Measurements from ENCODE around the gene SPAAR. TPM values are rescaled to one million over a fixed set of nuclear protein-coding genes. Genes with fewer than 3 reads are reported as not detected.
"Not testable (repeated sequence)": the region's sequence is repeated elsewhere in the genome, so short reads cannot be mapped to it uniquely, and the experiment has no call there.

The SPAAR gene
- total and polyA plus RNA-seq, 7 donors: 0.82 to 5.5 (median 2.5) TPM; not detected in 2

DNA sequence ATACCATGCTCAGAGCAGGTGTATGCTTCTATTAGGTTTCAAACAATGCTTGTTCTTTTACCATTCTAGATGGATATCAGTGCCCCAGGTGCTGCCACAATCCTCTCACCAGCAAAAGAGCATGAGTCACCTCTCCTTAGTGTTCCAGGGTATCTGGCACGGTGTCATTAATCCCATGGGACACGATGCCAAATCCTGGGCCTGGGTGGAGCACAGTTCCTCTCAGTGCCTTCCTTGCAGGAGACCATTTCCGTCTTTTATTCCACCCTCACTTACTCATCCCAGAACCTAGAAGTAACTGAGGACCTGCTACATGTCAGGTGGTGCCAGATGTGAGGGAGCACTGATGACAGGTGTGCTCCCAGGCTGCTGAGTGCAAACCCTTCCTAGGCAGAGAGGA, 37.7 kb upstream of the SPAAR start:
- no peak for DNase-seq
- no peaks in the 10 kb centered on the region for H3K9me3 ChIP-seq
- H3K4me3 ChIP-seq: no peak overlapping the region
- H3K4me1 ChIP-seq: no peaks in the 10 kb centered on the region
- intact Hi-C loops (cut with DNase I): no loop called here
- H3K27me3 ChIP-seq: peaks cover 0 to 13% (median 4%) of the 10 kb centered on the region in 3 donors
- no peak overlapping the region for H3K27ac ChIP-seq
- H3K36me3 ChIP-seq: no peaks in the 10 kb centered on the region
- no peak for TF ChIP-seq POLR2AphosphoS5 (IDR thresholded peaks at IDR 0.05)
- no peak for TF ChIP-seq EP300 (IDR thresholded peaks at IDR 0.05)
- TF ChIP-seq, protein P1, sequence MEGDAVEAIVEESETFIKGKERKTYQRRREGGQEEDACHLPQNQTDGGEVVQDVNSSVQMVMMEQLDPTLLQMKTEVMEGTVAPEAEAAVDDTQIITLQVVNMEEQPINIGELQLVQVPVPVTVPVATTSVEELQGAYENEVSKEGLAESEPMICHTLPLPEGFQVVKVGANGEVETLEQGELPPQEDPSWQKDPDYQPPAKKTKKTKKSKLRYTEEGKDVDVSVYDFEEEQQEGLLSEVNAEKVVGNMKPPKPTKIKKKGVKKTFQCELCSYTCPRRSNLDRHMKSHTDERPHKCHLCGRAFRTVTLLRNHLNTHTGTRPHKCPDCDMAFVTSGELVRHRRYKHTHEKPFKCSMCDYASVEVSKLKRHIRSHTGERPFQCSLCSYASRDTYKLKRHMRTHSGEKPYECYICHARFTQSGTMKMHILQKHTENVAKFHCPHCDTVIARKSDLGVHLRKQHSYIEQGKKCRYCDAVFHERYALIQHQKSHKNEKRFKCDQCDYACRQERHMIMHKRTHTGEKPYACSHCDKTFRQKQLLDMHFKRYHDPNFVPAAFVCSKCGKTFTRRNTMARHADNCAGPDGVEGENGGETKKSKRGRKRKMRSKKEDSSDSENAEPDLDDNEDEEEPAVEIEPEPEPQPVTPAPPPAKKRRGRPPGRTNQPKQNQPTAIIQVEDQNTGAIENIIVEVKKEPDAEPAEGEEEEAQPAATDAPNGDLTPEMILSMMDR (IDR thresholded peaks at IDR 0.05): no peak
- no peak for TF ChIP-seq POLR2A (IDR thresholded peaks at IDR 0.05)
- WGBS, 2 donors: 50 to 71% methylated on average over 3 of the region's 3 CpGs

DNA sequence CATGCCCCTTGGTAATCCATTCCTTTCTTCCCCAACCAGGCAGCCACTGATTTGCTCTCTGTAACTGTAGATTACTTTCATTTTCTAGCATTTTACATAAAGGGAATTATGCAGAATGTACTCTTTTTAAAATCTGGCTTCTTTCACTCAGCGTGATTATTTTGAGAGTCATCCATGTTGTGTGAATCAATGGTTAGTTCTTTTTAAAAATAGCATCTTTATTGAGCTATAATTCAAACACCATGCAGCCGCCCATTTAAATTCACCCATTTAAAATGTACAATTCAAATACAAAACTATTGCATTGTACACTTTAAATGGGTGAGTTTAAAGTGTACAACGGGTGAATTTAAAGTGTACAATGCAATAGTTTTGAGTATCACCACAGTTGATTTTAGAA, 36.8 kb upstream of the SPAAR start:
- Histone ChIP-seq H3K36me3 (no peaks in the 10 kb centered on the region), H3K4me1 (no peaks in the 10 kb centered on the region), H3K27ac (no peak overlapping the region), H3K27me3 (peaks cover 0 to 10% (median 4%) of the 10 kb centered on the region in 3 donors), H3K4me3 (no peak overlapping the region), H3K9me3 (no peaks in the 10 kb centered on the region)
- 59 to 69% methylated on average over 3 of the region's 3 CpGs for WGBS, 2 donors
- TF ChIP-seq POLR2A (IDR thresholded peaks at IDR 0.05): no peak
- no peak for TF ChIP-seq EP300 (IDR thresholded peaks at IDR 0.05)
- TF ChIP-seq, protein P1 (IDR thresholded peaks at IDR 0.05): no peak
- no peak for TF ChIP-seq POLR2AphosphoS5 (IDR thresholded peaks at IDR 0.05)
- DNase-seq: no peak
- intact Hi-C loops (cut with DNase I): no loop called here

DNA sequence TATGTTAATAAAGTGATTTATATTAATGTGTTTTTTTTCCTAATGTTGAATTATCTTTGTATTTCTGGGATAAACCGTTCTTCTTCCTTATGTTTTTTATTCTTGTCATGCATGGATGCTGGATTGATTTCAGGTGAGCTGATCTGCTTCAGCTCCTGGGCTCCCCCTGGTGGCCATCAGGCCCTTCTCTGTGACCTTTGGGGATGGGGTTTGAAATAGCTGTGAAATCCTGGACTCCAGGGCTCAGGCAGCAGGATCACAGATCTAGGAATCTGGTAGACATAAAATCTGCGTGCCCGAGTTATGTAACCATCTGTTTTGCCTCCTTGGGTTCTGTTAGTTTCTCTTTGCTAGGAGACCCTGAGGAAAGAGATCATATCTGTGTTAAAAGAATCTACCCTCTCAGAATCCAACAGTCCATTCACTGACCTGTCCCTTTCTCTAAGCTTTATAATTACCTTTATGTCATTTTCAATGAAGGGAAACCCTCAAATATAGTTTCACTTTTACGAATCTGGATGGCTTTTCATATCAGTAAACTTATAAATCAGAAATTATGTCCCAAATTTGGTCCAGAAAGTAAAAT, 26.9 kb upstream of the SPAAR start:
- no peak overlapping the region for H3K27ac ChIP-seq
- WGBS, 2 donors: 1 to 3% methylated on average over 4 of the region's 4 CpGs
- DNase-seq: peak; percentile 92
- no peak overlapping the region for H3K4me3 ChIP-seq
- H3K27me3 ChIP-seq: no peaks in the 10 kb centered on the region
- intact Hi-C loops (cut with DNase I): loop anchor here (1.0 to 10.0 kb wide), 3 partner anchors 54 to 238 kb away; partner anchors contain the start of genes FAM221B and TMEM8B
- no peaks in the 10 kb centered on the region for H3K4me1 ChIP-seq
- TF ChIP-seq EP300 (IDR thresholded peaks at IDR 0.05) (no peak), POLR2AphosphoS5 (IDR thresholded peaks at IDR 0.05) (peak in 1 of 4 donors; percentile 52), POLR2A (IDR thresholded peaks at IDR 0.05) (no peak)
- TF ChIP-seq, protein P1 (IDR thresholded peaks at IDR 0.05): peak; percentile 89 to 96 (median 94)
- H3K9me3 ChIP-seq: no peaks in the 10 kb centered on the region
- no peaks in the 10 kb centered on the region for H3K36me3 ChIP-seq

DNA sequence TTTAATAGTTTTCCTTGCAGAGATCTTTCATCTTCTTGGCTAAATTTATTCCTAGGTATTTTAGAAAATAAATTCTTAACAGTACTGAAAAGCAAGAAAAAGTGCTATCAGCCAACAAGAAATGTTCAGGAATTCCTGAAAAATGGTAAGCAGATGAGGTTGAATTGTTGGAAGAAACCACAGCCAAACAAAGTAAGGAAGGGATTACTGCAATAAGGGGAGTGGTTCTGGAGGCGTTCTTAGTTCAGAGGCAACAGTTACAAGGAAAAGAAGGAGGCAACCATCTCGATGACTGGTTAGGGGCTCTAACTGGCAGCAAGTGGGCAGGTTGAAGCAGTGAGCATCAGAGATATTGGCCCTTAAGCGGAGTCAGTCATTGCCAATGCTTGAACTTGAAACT, 26.3 kb upstream of the SPAAR start:
- TF ChIP-seq, protein P1 (IDR thresholded peaks at IDR 0.05): no peak
- TF ChIP-seq EP300 (IDR thresholded peaks at IDR 0.05) (no peak), POLR2A (IDR thresholded peaks at IDR 0.05) (no peak)
- no peak for DNase-seq
- Histone ChIP-seq H3K4me1 (no peaks in the 10 kb centered on the region), H3K36me3 (no peaks in the 10 kb centered on the region), H3K4me3 (no peak overlapping the region), H3K9me3 (no peaks in the 10 kb centered on the region), H3K27ac (no peak overlapping the region), H3K27me3 (no peaks in the 10 kb centered on the region)
- intact Hi-C loops (cut with DNase I): loop anchor here (1.0 to 10.0 kb wide), 3 partner anchors 54 to 238 kb away; partner anchors contain the start of genes FAM221B and TMEM8B
- 46 to 59% methylated on average over 3 of the region's 3 CpGs for WGBS, 2 donors

DNA sequence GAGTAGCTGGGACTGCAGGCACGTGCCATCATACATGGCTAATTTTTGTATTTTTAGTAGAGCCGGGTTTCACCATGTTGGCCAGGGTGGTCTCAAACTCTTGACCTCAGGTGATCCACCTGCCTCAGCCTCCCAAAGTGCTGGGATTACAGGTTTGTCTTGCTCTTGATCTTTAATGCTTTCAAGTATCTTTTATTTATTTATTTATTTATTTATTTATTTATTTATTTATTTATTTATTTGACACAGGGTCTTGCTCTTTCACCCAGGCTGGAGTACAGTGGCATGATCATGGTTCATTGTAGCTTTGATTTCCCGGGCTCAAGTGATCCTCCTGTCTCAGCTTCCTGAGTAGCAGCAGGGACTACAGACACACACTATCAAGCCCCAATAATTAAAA, 24.4 kb upstream of the SPAAR start:
- intact Hi-C loops (cut with DNase I): loop anchor here (10.0 kb wide), 1 partner anchor 240 kb away; no protein-coding TSS in a partner anchor
- 83 to 90% methylated on average over 3 of the region's 3 CpGs for WGBS, 2 donors
- H3K36me3 ChIP-seq, H3K27me3 ChIP-seq, H3K4me1 ChIP-seq, H3K4me3 ChIP-seq, H3K27ac ChIP-seq, H3K9me3 ChIP-seq, DNase-seq: not testable (repeated sequence)
